Measurements from ENCODE around the gene C1QTNF4. TPM values are rescaled to one million over a fixed set of nuclear protein-coding genes. Genes with fewer than 3 reads are reported as not detected.

The C1QTNF4 gene
- total RNA-seq, 1 donor: 0.43 TPM

GRCh38 chr11:47578524-47579494, 15.4 kb downstream of the C1QTNF4 start, which contains the start of the genes KBTBD4 and NDUFS3:
Gene KBTBD4 (minus strand): TSS chr11:47578970. CDS start chr11:47578951, 19 bp downstream.
Gene NDUFS3 (plus strand): TSS chr11:47579074. CDS start chr11:47579092, 18 bp downstream.
- no peak for TF ChIP-seq CTCF (IDR thresholded peaks at IDR 0.05; ENCODE audit: insufficient read depth, low read depth, low read length)
- peak; percentile 92 for DNase-seq (ENCODE audit: low read depth)

GRCh38 chr11:47577460-47578041, 16.7 kb downstream of the C1QTNF4 start:
- H3K4me3 ChIP-seq (ENCODE audit: low read depth, low read length): peak overlapping the region; percentile 96
- DNase-seq (ENCODE audit: low read depth): peak; percentile 30
- no peak for TF ChIP-seq CTCF (IDR thresholded peaks at IDR 0.05; ENCODE audit: insufficient read depth, low read depth, low read length)

More at GRCh38 chr11:47578524-47579494, 15.4 kb downstream of the C1QTNF4 start, which contains the start of the genes KBTBD4 and NDUFS3:
- H3K4me3 ChIP-seq (ENCODE audit: low read depth, low read length): peak within 1 kb of the TSS; percentile 96

GRCh38 chr11:47573321-47573720, 20.9 kb downstream of the C1QTNF4 start:
- DNase-seq (ENCODE audit: low read depth): no peak
- TF ChIP-seq CTCF (IDR thresholded peaks at IDR 0.05; ENCODE audit: insufficient read depth, low read depth, low read length): no peak
- H3K4me3 ChIP-seq (ENCODE audit: low read depth, low read length): no peak overlapping the region

- TF ChIP-seq CTCF (IDR thresholded peaks at IDR 0.05; ENCODE audit: insufficient read depth, low read depth, low read length): no peak
- no peak for DNase-seq (ENCODE audit: low read depth)
- no peak overlapping the region for H3K4me3 ChIP-seq (ENCODE audit: low read depth, low read length)
Measured at GRCh38 chr11:47572715-47573255, 21.4 kb downstream of the C1QTNF4 start.

- TF ChIP-seq CTCF (IDR thresholded peaks at IDR 0.05; ENCODE audit: insufficient read depth, low read depth, low read length): no peak
- peak; percentile 75 for DNase-seq (ENCODE audit: low read depth)
- H3K4me3 ChIP-seq (ENCODE audit: low read depth, low read length): no peak overlapping the region
Measured at GRCh38 chr11:47571895-47572294, 22.3 kb downstream of the C1QTNF4 start.

- no peak for DNase-seq (ENCODE audit: low read depth)
- no peak for TF ChIP-seq CTCF (IDR thresholded peaks at IDR 0.05; ENCODE audit: insufficient read depth, low read depth, low read length)
- no peak overlapping the region for H3K4me3 ChIP-seq (ENCODE audit: low read depth, low read length)
Measured at GRCh38 chr11:47571357-47571729, 22.9 kb downstream of the C1QTNF4 start.
